ENCODE results near the gene TENT5A.
A peak's percentile ranks its signal among the peaks of the same experiment; 100 is the strongest.

Gene TENT5A

DNA sequence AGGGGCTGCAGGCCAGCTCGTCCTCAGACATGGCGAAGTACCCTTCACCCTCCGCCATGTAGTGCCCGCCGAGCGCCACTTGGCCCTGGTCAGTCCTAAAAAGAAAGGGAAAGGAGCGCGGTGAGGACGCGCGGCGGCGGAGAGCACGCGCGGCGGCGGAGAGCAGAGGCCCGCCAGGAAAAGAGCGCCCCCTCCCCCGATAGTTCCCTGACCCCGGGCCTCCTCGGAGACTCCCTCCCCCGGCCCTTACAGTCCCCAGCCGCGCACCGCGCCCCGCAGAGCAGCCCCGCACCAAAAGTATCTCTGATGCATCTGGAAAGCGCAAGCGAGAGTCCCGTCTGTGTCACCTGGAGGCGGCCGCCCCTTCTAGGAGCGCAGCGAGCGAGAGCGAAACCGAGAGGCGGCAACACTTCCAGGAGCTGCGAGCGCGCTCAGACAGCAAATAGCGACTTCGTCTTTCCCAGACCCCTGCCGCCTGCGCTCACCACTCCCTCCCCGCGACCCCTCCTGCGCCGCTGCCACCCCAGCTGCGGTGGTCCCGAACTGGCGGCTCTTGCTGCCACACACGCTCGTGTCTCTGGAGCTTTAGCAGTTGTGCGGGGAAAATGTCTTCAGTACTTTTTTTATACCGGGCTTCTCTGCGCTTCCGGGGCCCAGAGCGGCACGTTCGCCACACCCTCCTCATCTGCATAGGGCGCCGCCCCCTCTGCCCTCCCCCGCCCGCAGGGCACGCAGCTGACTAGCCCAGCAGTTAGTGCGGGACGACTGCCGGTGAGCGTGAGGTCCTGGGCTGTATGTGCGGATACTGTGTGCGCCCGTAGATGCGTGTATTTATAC is at the start of gene TENT5A:
TENT5A (minus strand) TSS at position 598 of the 837 bp plus-strand sequence; CDS start at position 58, 540 bp downstream.
- DNase-seq (ENCODE audit: low read depth), result peak; percentile 96

DNA sequence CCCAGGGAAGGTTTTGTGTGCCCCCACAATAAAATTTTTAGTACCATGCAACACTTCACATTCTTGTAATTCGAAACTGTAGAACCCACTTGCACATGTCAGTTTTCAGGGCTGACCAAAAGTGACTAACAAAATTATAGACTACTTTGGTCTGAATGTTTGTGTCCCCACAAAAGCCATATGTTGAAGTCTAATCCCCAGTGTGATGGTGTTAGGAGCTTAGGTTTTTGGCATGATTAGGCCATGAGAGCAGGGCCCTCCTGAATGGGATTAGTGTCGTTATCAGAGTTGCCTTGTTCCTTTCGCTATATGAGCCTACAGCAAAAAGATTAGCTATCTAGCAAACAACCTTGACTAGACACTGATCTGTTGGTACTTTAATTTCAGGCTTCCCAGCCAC is 49.0 kb upstream of the TENT5A start:
- no peak for DNase-seq (ENCODE audit: low read depth)

DNA sequence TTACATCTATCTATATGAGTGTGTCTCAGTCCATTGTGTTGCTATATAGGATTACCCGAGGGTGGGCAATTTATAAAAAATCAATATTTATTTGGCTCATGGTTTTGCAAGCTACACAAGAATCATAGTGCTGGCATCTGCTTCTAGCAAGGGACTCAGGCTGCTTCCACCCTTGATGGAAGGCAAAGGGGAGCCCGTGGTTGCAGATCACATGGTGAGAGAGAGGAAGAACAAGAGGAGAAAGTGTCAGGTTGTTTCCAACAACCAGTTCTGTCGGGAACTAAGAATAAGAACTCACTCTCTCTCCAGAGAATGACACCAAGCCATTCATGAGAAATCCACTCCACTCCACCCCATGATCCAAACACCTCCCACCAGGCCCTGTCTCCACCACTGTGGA is 48.2 kb upstream of the TENT5A start:
- DNase-seq (ENCODE audit: low read depth), result no peak

DNA sequence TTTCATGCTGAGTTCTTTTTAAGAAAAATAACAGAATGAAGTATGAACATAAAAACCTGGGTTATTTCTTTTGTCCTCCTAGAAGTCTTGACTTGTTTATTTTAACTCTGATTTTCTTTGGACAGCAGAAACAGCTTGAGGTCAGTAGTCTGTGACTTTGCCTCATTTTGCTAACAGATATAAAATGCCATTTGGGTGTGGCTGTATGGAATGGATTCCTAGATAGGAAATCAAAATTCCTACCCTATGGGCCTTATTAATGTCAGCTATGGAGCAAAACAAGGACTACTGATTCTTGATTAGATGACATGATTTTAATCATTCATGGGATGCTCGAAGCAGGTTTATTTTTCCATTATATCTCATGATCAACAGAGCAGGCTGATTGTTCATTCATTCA is 46.8 kb upstream of the TENT5A start:
- DNase-seq (ENCODE audit: low read depth), result no peak

DNA sequence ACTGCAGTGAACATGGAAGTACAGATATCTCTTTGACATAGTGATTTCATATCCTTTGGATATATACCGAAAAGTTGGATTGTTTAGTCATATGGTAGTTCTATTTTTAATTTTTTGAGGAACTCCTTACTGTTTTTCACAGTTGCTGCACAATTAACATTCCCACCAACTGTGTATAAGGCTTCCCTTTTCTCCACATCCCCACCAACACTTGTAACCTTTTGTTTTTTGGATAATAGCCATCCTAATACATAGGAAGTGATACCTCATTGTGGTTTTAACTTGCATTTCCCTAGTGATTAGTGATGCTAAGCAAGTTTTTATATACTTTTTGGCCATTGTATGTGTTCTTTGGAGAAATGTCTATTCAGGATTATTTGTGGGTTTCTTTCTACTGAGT is 45.1 kb upstream of the TENT5A start:
- DNase-seq (ENCODE audit: low read depth), result no peak

DNA sequence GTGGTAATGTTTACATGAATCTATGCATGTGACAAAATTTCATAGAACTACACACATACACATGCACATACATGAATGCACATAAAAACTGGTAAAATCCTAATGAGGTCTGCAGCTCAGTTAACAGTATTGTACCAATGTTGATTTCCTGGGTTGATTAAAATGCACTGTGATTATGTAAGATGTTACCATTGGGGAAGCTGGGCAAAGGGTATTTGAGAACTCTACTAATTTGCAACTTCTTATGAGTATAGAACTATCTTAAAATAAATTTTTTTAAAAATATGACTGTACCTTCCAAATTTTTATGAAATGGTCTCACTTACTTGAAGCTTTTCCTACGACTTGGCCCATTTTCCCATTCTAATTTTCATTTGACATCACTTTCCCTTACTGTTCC is 43.4 kb upstream of the TENT5A start:
- DNase-seq (ENCODE audit: low read depth), result no peak

DNA sequence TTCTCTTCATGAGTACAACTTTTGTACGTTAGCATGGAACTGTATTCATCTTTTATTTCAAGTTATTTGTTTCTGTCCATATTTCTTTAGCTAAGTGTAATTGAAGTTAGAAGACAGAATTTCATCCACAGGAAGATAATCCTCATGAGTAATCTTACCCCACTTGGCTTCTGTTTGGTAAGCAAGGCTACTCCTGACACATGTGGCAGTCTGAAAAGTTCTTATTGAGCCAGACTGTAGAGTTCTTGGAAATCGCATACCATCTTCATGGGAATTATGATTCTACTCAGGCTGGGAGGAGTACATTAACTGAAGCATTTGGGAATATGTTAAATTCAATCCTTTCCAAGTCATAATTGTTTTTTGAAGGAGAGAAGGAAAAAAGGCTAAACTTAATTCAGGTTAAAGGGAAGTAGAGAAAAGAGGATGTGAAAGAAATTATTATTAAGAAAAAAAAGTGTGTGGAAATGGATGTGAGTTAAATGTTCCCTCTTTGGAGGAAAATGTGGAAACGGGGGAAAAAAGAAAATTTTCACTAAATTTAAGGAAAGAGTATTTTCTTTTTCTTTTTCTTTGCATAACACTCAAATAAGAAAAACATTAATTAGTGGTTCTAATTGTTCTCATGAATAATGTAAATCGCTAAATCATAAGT is 41.5 kb upstream of the TENT5A start:
- peak; percentile 89 for DNase-seq (ENCODE audit: low read depth)

DNA sequence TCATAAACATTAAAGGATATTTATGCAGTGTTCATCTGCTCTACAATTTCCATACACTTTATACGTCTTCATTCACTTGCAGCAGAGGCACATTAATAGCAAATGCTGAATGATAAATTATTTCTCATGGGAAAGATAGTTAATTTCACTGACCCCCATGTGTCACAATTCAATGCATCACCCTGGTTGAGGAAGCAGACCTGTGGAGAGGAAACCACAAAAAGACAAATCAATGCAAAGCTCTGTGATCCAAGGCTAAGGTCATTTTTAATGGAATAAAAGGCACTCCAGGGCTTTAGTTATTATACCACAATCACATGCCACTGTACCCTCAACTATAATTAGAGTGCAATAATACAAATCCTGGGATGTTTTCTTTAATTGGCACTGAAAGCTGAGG is 40.3 kb upstream of the TENT5A start:
- no peak for DNase-seq (ENCODE audit: low read depth)

DNA sequence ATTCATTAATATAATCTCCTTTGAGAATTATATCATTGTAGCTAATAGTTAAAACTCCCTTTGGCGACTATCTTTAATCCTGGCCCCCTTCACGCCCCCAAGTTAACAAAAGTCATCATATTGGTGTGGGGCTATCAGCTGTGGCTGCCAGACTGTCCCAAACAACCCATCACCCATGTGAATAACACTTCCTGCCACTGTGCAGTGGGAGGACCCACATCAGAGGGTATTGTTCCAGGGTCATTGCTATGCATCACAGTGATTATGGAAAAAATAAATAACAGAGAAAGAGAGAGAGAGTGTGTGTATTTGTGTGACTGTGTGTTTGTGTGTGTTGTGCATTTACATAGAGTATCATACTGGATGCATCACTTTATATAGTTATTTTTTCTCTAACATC is 39.3 kb upstream of the TENT5A start:
- no peak for DNase-seq (ENCODE audit: low read depth)

DNA sequence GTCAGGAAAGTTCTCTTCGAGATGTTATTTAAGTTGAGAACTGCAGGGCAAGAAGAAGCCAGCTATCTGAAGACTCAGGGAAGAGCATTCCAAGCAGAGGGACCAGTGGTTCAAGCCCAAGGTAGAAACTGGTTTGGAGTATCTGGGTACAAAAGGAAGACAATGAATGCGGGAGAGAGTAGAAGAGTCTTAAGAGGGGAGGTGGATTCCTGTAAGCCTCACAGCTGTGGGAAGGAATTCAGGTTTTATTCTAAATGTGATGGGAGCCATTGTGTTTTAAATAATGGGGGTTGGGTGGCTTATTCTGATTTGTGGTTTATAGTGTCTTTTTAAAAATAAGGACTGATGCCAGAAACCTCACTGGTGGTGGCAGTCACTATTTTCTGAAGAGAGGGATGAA is 37.6 kb upstream of the TENT5A start:
- no peak for DNase-seq (ENCODE audit: low read depth)

DNA sequence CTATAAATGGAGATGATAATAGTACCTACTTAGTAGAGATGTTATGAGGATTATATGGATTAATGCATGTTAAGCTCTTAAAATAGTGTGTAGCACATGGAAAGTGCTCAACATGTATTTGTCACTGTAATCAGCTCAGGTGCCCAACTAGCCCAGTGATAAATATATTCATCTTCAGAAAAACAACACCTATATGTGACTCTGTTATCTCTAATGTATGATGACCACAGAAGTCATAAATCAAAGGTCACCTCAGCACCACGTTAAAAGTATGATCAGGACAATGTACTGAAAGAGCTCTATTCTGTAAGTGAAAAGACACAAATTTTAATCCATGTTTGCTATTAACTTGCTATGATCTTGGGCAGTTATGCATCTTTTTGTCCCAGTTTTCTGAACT is 36.8 kb upstream of the TENT5A start:
- DNase-seq (ENCODE audit: low read depth), result no peak

DNA sequence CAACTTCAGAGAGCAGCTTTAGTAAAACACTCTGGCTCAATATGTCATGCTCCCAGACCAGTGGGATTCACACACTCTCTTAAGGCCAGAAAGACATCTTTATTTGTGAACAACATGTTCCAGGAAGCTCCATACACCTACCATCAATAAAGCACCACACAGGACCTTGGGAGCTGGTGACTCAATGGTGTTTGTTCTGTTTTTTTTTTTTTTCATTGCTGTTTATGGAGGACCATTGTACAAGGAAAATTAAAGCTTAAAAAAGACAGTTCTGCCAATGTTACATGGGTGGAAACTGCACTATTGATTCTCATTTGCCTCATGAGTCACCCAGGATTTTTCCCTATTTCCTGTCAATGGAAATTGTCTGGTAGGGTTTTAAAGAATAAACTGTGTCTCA is 36.3 kb upstream of the TENT5A start:
- peak; percentile 33 for DNase-seq (ENCODE audit: low read depth)

DNA sequence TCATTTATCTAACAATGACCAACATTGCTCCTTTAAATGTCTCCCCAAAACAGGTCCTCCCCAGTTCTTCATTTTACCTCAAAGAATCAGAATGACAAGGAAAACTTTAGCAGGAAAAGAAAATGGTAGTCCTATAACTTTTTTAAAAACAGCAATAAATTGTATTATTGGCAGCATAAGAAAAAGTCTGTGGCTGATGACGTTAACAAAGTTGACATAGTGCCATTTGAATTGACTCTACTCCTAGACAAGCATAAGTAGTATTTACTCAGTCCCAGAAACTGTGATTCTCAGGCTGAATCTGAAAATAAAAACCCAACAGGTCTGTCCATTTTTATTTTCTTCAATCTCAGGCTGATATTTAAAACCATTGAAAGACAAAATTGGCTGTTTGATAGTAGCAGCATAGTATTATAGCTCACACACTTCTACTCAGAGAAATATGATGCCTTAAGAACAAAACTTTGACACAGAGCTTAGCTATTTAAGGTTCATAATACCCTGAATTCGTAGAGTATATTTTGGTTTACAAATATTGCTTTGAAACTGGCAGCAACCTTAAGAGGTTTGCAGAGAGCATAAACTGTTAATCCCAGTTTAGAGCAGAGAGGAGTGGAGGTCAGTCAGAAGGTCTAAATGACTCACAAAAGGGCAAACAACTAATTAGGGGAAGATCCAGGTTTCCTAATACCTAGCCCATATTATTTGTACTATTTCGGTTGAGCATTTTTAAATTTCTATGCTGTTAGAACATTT is 35.0 kb upstream of the TENT5A start:
- DNase-seq (ENCODE audit: low read depth), result peak; percentile 83

DNA sequence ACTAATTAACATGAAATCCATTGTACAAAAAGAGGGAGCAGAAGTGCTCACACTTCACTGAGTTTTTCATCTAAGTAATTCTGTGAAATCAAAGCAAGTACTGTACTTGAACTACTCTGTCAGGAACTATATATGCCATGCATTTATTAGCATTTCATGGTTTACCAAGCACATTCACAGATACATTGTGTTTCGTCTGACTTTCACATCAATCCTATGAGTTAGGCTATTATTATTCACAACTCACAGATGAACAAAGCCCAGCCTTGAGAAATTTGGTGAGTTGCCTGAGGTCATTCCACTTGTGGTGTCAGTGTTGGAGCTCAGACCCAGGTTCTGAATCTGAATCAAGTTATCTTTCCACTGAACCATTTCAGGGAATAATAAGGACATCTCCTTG is 33.7 kb upstream of the TENT5A start:
- DNase-seq (ENCODE audit: low read depth), result no peak

DNA sequence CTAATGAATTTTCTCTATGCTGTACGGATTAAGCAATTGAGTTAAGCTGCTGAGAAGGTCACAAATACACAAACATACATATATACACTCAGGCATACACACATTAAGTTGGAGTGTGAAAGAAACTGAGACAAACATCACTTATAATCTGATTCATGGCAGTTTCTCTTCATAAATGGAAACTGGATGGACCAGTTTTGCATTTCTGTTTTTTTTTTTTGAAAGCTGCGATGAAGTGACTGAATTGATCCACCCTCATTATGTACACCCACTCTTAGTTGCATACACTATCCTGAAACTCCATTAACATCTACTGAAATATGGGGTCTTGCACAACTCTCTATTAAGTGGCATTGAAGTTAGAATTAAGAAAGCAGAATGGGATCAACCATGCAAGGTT is 32.9 kb upstream of the TENT5A start:
- DNase-seq (ENCODE audit: low read depth), result no peak

DNA sequence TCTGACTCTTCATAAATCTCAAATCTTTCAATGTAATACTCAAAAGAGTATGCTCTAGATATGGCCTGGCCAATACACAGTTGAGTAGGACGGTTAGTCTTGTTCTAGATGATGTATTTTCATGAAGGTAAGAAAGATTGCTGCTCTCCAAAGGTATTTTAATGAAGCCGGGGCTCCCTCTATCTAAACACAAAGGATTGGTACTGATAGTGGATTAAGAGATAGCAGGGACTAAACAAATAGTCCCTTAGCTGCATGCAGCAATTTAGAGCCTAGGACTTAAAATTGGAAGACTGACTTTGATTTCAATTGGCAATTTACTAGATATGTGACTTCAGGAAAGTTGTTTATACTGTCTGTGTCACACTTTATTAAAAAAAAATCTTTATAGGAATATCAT is 31.4 kb upstream of the TENT5A start:
- no peak for DNase-seq (ENCODE audit: low read depth)

DNA sequence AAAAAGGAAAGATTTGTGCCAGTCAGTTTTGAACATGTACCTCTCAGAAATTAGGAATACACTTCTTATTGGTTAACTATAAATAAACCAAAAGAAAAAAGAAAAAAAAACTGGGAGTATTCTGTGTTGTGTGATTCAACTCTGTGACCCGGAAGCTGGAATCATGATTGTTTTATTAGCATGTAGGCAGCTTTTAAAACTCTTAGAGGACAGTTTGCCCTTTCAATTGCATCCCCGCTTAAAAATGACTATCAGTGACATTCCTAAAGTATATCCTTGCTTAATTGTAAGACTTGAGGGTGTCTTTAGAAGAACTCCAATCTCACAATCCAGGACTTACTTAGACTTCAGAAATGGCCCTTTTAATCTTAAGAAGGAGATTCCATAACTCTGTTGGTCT is 29.1 kb upstream of the TENT5A start:
- no peak for DNase-seq (ENCODE audit: low read depth)

DNA sequence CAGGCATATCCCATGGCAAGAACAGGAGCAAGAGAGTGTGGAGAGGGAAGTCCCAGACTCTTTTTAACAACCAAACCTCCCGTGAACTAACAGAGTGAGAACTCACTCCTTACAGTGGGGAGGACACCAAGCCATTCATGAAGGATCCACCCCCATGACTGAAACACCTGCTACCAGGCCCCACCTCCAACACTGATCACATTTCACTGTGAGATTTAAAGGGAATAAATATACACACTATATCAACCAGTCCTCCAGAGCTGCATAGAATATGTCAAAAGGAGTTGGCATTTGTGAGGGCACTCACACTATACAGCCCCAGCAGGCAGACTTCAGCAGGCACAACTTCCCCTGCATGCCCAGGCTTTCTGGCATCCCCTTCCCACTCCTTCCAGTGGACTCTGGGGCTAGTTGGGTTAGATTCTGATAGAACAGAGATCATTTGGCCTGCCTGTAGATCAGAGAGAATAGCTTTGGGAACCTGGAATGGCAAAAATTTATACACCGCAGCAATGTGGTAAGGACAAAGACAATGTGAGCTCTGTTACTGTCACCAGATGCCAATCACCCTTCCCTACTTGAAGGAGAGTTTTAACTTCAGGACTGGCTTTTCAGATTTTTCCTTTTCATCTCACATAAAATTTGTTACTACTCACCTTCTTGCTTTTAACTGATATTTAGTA is 25.2 kb upstream of the TENT5A start:
- no peak for DNase-seq (ENCODE audit: low read depth)

DNA sequence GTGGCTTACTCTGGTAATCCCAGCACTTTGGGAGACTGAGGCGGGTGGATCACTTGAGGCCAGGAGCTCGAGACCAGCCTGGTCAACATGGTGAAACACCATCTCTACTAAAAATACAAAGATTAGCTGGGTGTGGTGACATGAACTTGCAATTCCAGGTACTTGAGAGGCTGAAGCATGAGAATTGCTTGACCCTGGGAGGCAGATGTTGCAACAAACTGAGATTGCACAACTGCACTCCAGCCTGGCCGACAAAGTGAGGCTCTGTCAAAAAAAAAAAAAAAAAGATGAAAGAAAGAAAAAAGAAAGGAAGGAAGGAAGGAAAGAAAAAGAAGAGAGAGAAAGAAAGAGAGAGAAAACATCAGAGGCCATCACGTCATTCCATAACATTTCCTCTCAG is 23.7 kb upstream of the TENT5A start:
- peak; percentile 74 for DNase-seq (ENCODE audit: low read depth)

DNA sequence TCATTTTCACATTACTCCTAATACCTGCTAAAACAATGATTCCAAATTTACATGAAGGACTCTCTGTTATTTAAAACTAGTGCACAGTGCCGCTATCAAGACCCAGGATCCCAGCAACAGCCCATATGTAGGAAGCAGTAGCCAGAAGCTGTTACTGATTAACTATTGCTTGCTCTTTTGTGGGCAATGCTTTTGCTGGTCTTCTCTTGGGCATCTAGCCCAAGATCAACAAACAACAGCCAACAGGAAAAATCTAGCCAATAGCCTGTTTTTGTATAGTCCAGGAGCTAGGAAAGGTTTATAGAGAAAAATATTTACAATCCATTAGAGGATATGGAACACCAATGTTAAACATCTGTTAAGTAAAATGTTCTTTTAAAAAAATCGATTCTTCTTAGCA is 22.1 kb upstream of the TENT5A start:
- DNase-seq (ENCODE audit: low read depth), result no peak

DNA sequence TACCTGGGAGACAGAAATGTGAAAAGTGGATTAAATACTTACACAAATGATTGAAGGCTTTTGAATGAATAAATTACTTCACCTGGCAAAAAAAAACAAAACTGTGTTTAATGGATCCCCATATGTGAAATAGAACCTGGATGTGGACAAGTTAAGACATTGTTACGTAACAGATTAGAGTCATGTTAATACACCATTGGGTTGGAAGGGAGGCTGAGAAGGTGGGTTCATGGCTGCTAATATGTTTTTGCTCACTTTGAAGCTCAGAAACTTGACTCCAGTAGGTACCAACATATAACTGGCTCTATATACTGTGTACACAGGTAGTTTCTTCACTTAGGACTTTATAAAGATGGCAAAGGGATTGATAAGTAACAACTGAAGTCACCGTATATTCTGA is 21.4 kb upstream of the TENT5A start:
- DNase-seq (ENCODE audit: low read depth), result no peak

DNA sequence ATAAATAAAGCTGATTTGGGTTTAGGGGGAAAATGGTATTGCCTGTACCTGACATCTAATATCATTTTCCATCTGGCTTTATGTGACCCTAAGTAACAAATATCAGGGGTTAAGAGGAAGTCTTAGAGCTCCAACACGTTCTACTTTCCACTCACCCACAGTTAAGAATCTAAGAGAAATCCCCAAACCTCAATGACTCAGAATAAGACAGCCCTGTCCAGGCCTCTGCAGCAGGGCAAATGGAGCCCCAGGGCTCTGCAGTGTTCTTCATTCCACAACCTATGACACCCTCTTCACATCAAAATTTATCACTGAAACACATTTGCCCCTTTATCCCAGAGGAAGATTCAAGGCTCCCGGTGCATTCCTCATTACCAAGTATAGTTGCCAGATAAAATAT is 20.3 kb upstream of the TENT5A start:
- DNase-seq (ENCODE audit: low read depth), result peak; percentile 84
